Left ventricle myocardium inferior (tissue), 1 donor: ENCODE measurements around the gene TIMP2. TPM values are rescaled to one million over a fixed set of nuclear protein-coding genes. Genes with fewer than 3 reads are reported as not detected.

ENCODE experiments used
- DNase-seq: peaks from one replicate; pipeline ENCODE4 v3.0.0-alpha.2; 2020
- H3K27ac ChIP-seq: fragments of 200-600 bp; replicated peaks from 2 replicates; pipeline ENCODE4 v1.8.0; 2021
- H3K27me3 ChIP-seq: fragments of 200-600 bp; 2 replicates; pipeline ENCODE4 v1.8.0; 2021; ENCODE audit warnings: low read depth
- H3K36me3 ChIP-seq: fragments of 200-600 bp; 2 replicates; pipeline ENCODE4 v1.8.0; 2021
- H3K4me1 ChIP-seq: fragments of 200-600 bp; 2 replicates; pipeline ENCODE4 v1.8.0; 2021
- H3K4me3 ChIP-seq: fragments of 200-600 bp; 2 replicates; pipeline ENCODE4 v1.8.0; 2021; ENCODE audit warnings: mild to moderate bottlenecking, moderate library complexity
- H3K9me3 ChIP-seq: fragments of 200-600 bp; replicated peaks from 2 replicates; pipeline ENCODE4 v1.8.0; 2021
- intact Hi-C: fragments of 100-400 bp; cut with micrococcal nuclease; formaldehyde crosslinking; loops from one replicate; pipeline ENCODE4 v1.11.0; 2022
- total RNA-seq: library from RNA; stranded (reverse); fragmentation: NEBNext Ultra II Directional; extraction: Animal tissue kit (Norgen Biotek cat#: 25700); gene quantifications from one replicate; pipeline ENCODE4 v1.2.1, GENCODE V29; 2021
- TF ChIP-seq, protein P1 (sequence below): fragments of 200-600 bp; IDR thresholded peaks from 2 replicates; pipeline ENCODE4 v1.8.0; 2021; ENCODE audit warnings: antibody characterized with exemption, mild to moderate bottlenecking, borderline replicate concordance
- donor health status: DM: no; HTN: yes; CAD: no; lungs with severe emphysema.

Gene TIMP2
- total RNA-seq, 1 donor from 2014 or later, result 91.8 TPM

DNA sequence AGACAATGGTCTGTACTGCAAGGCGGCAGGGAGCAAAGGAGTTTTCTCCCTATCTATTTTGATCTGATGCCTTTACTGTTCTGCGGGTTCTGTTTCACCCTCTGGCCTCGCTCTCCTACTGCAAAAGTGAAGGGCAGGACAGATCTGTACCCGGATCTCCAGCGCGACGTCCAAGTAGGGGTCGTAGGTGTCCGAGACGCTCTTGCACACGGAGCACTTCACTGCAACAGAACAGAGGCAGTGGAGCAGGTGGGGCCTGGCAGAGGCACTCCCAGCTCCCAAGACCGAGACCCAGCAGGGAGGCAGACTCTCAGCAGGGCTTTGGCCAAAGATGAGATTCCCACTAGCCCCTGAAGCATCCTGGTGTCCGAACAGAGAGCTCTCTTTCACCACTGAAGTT lies 104.3 kb downstream of the TIMP2 start:
- H3K36me3 ChIP-seq, result peaks cover 97% of the 10 kb centered on the region
- TF ChIP-seq, protein P1, sequence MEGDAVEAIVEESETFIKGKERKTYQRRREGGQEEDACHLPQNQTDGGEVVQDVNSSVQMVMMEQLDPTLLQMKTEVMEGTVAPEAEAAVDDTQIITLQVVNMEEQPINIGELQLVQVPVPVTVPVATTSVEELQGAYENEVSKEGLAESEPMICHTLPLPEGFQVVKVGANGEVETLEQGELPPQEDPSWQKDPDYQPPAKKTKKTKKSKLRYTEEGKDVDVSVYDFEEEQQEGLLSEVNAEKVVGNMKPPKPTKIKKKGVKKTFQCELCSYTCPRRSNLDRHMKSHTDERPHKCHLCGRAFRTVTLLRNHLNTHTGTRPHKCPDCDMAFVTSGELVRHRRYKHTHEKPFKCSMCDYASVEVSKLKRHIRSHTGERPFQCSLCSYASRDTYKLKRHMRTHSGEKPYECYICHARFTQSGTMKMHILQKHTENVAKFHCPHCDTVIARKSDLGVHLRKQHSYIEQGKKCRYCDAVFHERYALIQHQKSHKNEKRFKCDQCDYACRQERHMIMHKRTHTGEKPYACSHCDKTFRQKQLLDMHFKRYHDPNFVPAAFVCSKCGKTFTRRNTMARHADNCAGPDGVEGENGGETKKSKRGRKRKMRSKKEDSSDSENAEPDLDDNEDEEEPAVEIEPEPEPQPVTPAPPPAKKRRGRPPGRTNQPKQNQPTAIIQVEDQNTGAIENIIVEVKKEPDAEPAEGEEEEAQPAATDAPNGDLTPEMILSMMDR, result no peak
- no peak overlapping the region for H3K4me3 ChIP-seq
- H3K9me3 ChIP-seq, result no peaks in the 10 kb centered on the region
- DNase-seq, result no peak
- no peak overlapping the region for H3K27ac ChIP-seq
- H3K4me1 ChIP-seq, result peaks cover 14% of the 10 kb centered on the region
- intact Hi-C loops, result no loop called here
- no peaks in the 10 kb centered on the region for H3K27me3 ChIP-seq

DNA sequence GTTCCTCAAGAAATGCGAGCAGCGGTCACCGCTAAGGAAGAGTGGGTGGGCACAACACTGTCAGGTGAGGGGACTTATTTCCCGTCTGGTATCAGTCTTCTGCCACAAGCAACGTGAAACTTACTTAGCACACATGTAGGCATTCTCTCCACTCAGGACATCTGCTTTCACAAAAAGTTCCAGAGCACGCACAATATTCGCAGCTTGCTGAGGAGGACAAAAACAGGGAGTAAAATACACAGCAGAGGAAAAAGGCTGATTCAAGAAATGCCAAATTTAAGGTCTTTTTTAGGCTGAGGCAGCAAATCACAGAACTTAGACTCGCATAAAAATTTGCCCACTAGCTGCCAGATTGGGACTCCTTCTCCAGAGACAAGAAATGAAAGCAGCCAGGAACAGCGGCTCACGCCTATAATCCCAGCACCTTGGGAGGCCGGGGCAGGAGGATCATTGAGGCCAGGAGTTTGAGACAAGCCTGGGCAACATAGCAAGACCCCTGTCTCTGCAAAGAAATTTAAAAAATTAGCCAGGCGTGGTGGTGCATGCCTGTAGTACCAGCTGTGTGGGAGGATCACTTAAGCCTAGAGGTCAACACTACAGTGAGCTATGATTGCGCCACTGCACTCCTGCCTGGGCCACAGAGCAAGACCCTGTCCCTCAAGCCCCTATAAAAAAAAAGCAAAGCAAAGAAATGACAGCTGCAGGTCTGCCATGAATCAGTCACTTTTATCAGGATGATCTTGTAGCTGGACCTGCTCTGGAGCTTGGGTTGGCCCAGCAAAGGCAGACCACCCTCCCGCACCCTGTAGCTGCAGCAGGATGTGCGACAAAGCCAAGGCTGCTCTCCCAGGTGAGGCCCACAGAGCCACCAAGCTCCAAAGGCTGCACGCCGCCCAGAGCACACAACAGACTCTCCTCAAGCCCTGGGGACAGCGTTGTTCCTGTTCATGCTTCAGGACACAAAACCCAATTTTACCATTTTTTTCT lies 105.1 kb downstream of the TIMP2 start:
- no peak overlapping the region for H3K4me3 ChIP-seq
- intact Hi-C loops, result no loop called here
- H3K9me3 ChIP-seq, result no peaks in the 10 kb centered on the region
- H3K4me1 ChIP-seq, result peaks cover 14% of the 10 kb centered on the region
- peaks cover 97% of the 10 kb centered on the region for H3K36me3 ChIP-seq
- peak overlapping the region; percentile 20 for H3K27ac ChIP-seq
- TF ChIP-seq, protein P1, result no peak
- no peaks in the 10 kb centered on the region for H3K27me3 ChIP-seq
- DNase-seq, result no peak

DNA sequence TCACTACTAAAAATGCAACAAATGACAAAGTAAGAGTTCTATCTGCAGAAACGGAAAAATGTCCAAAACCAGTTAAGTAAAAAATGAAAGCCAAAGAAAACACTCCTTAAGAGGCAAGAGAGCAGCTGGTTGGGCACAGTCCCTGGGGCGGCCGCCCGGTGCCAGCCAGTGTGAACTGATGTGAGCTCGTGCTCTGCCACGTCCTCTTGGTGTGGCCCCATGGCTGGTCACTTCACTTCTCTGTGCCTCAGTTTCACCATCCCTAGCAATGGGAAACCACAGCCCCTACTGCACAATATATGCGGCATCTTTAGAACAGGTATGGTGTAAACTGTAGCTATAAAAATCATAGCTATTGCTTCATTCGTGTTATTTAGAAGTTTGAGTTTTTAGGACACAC lies 105.8 kb downstream of the TIMP2 start:
- H3K4me3 ChIP-seq, result no peak overlapping the region
- intact Hi-C loops, result no loop called here
- TF ChIP-seq, protein P1, result no peak
- no peaks in the 10 kb centered on the region for H3K27me3 ChIP-seq
- H3K9me3 ChIP-seq, result no peaks in the 10 kb centered on the region
- peak overlapping the region; percentile 20 for H3K27ac ChIP-seq
- H3K4me1 ChIP-seq, result peaks cover 14% of the 10 kb centered on the region
- no peak for DNase-seq
- H3K36me3 ChIP-seq, result peaks cover 97% of the 10 kb centered on the region

DNA sequence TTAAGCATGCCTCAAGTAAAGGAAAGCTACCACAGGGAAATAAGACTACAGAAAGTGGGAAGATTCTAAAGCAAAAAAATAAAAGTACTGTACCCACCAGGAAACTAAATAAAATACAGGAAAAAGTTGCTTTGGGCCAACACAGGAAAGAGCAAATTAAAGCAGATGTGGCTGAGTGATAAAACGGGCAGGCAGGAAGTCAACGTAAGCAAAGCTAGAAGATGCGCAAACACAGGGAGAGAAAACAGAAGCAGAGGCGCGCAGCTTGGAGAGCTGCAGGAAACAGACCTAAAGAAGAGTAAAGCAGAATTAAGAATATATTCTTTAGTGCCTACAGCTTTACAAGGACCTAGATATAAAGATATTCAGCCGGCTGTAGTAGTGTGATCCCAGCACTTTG lies 106.3 kb downstream of the TIMP2 start:
- TF ChIP-seq, protein P1, result no peak
- Histone ChIP-seq H3K4me3 (no peak overlapping the region), H3K9me3 (no peaks in the 10 kb centered on the region), H3K4me1 (peaks cover 16% of the 10 kb centered on the region), H3K36me3 (peaks cover 97% of the 10 kb centered on the region), H3K27me3 (no peaks in the 10 kb centered on the region), H3K27ac (peak overlapping the region; percentile 20)
- DNase-seq, result no peak
- intact Hi-C loops, result no loop called here

DNA sequence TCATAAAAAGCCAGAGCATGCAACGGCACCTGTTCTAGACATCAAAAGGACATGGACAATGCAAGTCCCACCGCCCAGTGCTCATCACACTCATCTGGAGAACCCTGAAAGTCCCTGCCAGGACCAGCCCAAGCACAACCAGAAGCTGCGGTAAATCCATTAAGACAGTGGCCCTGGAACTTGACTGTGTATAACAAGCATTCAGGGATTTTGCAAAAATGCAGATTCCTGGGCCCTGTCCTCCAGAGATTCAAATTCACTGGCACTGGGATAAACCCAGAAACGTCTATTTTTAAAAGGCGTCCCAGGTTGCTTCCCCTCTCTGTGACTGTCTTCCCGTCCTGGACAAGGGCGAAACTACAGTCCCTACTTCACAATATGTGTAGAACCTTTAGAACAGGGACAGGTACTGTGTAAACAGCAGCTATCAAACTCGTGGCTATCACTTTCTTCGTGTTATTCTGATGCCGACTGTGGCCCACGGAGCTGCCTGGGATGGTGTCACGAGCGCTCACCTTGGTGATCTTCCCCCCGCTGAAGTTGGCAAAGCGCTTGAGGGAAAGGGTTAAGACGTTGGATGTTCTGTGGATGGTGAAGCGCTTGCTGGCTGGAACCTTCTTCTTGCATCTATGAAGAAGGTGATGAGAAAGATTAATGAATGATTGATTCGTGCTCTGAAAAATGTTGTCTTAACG lies 106.9 kb downstream of the TIMP2 start:
- intact Hi-C loops, result no loop called here
- DNase-seq, result no peak
- peaks cover 22% of the 10 kb centered on the region for H3K4me1 ChIP-seq
- no peaks in the 10 kb centered on the region for H3K27me3 ChIP-seq
- H3K27ac ChIP-seq, result peak overlapping the region; percentile 20
- H3K4me3 ChIP-seq, result no peak overlapping the region
- peaks cover 99% of the 10 kb centered on the region for H3K36me3 ChIP-seq
- no peaks in the 10 kb centered on the region for H3K9me3 ChIP-seq
- TF ChIP-seq, protein P1, result no peak
